ENCODE measurements around the gene ADAT3.

DNA sequence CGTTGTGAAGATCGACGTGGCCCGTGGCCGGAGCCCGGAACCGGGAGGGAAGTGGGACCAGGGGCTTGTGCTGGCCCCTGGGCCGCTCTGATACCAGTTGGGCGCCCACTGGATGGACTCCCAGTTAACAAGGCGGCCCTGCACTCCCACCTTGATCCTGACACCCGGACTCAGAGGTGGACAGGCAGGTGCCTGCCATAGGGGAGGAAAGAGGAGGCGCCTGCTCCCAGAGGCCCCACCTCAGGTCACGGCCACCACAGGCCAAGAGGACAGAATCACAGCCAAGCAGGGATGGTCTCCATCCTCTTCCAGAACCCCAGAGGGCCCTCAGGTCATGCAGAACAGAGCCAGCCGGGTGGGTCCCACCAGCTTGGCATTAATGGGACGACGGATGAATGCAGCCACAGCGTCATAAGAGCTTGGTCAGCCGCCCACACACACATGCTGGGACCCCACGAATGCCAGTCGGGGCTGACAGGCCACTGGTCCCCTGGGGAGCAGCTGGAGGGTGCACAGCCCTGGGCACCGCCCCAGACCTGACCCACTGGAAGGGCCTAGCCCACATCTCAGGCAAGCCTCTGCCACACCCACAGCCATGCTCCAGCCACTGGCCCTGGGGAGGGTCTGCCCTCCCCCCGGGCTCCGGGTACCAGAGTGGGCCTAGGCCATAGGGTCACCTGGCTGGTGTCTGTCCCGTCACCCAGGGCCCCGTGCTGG, 32.2 kb upstream of the ADAT3 start:
- TF ChIP-seq, protein P1, sequence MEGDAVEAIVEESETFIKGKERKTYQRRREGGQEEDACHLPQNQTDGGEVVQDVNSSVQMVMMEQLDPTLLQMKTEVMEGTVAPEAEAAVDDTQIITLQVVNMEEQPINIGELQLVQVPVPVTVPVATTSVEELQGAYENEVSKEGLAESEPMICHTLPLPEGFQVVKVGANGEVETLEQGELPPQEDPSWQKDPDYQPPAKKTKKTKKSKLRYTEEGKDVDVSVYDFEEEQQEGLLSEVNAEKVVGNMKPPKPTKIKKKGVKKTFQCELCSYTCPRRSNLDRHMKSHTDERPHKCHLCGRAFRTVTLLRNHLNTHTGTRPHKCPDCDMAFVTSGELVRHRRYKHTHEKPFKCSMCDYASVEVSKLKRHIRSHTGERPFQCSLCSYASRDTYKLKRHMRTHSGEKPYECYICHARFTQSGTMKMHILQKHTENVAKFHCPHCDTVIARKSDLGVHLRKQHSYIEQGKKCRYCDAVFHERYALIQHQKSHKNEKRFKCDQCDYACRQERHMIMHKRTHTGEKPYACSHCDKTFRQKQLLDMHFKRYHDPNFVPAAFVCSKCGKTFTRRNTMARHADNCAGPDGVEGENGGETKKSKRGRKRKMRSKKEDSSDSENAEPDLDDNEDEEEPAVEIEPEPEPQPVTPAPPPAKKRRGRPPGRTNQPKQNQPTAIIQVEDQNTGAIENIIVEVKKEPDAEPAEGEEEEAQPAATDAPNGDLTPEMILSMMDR (conservative IDR thresholded peaks at IDR 0.05; ENCODE audit: low read length): no peak
- TF ChIP-seq EZH2phosphoT487 (IDR thresholded peaks at IDR 0.05; ENCODE audit: borderline replicate concordance, low read depth, low read length): no peak

All from OCI-LY7 (cell line).